CD4-positive, alpha-beta T cell (primary cell): ENCODE results near the gene LTA4H. TPM values are rescaled to one million over a fixed set of nuclear protein-coding genes. Genes with fewer than 3 reads are reported as not detected.

Experiments used
- ATAC-seq: fragments of 200-7000 bp; cut with Tn5 transposase; one replicate; pipeline ENCODE4 v1.10.0; 2022; ENCODE audit warnings: mild to moderate bottlenecking; ENCODE audit not compliant: poor library complexity
- CTCF ChIA-PET: fragments of 350-600 bp; sonication (Branson Sonifier 250); formaldehyde crosslinking; loops from one replicate; lab custom pipeline; 2021; ENCODE audit warnings: antibody characterized with exemption, inconsistent platforms; lab: Charles Lee
- POLR2A ChIA-PET: fragments of 350-600 bp; sonication (Branson Sonifier 250); formaldehyde crosslinking; loops from one replicate; lab custom pipeline; 2021; ENCODE audit warnings: antibody characterized with exemption, inconsistent platforms; lab: Charles Lee
- DNase-seq, 14 experiments: peaks; one replicate each; pipeline ENCODE4 v3.0.0-alpha.2; 2013 to 2020; ENCODE audit warnings: mixed read lengths in 2 of 14
- H3K27ac ChIP-seq, 2 donors: one replicate each; pipeline versions ENCODE4 v1.5.1 to v1.7.0; 2013; ENCODE audit warnings: low read length in 2 of 2, low read depth in 1 of 2, mild to moderate bottlenecking in 1 of 2
- H3K27me3 ChIP-seq, 2 experiments: 1 replicate in 1 of 2; 2 replicates in 1 of 2; pipeline versions ENCODE4 v1.6.1 to v1.7.0; 2013; ENCODE audit warnings: low read length in 2 of 2, control low read depth in 1 of 2, mild to moderate bottlenecking in 1 of 2, moderate library complexity in 1 of 2; ENCODE audit not compliant: insufficient read depth in 2 of 2, control insufficient read depth in 1 of 2
- H3K36me3 ChIP-seq: one replicate; pipeline ENCODE4 v1.6.1; 2013; ENCODE audit warnings: low read length, control low read depth; ENCODE audit not compliant: insufficient read depth
- H3K4me1 ChIP-seq: one replicate; pipeline ENCODE4 v1.6.1; 2013; ENCODE audit warnings: low read length, control low read depth; ENCODE audit not compliant: insufficient read depth
- H3K4me3 ChIP-seq: one replicate; pipeline ENCODE4 v1.5.1; 2013; ENCODE audit warnings: mild to moderate bottlenecking, low read length, moderate library complexity
- H3K9me3 ChIP-seq, 2 experiments: 1 replicate in 1 of 2; 2 replicates in 1 of 2; pipeline versions ENCODE4 v1.6.1 to v1.7.0; 2013; ENCODE audit warnings: low read length in 2 of 2, mild to moderate bottlenecking in 2 of 2, control low read depth in 1 of 2, moderate library complexity in 1 of 2; ENCODE audit not compliant: control insufficient read depth in 1 of 2, insufficient read depth in 1 of 2
- H3K27ac Mint-ChIP-seq: one replicate; pipeline ENCODE4 v1.8.0; 2020; ENCODE audit warnings: mixed read lengths
- H3K27me3 Mint-ChIP-seq: one replicate; pipeline ENCODE4 v1.8.0; 2021; ENCODE audit warnings: mixed read lengths
- H3K36me3 Mint-ChIP-seq: one replicate; pipeline ENCODE4 v1.8.0; 2021; ENCODE audit warnings: low read depth, mixed read lengths
- H3K4me1 Mint-ChIP-seq: one replicate; pipeline ENCODE4 v1.8.0; 2021; ENCODE audit warnings: low read depth, mixed read lengths
- H3K4me3 Mint-ChIP-seq: one replicate; pipeline ENCODE4 v1.8.0; 2020; ENCODE audit warnings: mild to moderate bottlenecking, mixed read lengths
- H3K9me3 Mint-ChIP-seq: one replicate; pipeline ENCODE4 v1.8.0; 2020; ENCODE audit warnings: mixed read lengths
- intact Hi-C, 2 experiments: fragments of 100-400 bp; cut with DNase I in 1 of 2; cut with micrococcal nuclease in 1 of 2; formaldehyde crosslinking; loops; one replicate each; pipeline versions ENCODE4 v1.15.1 to v1.9.0; 2023 to 2025; cut with DNase I, micrococcal nuclease
- total RNA-seq, 174 experiments: library from RNA in 2 of 174; stranded (reverse) in 2 of 174; gene quantifications; one replicate each; pipeline ENCODE4 v1.2.3 and lab custom pipeline; 2021 to 2026
- TF ChIP-seq, protein P1 (sequence below): fragments of 200-600 bp; IDR thresholded peaks from one replicate; pipeline ENCODE4 v1.8.0; 2022; ENCODE audit warnings: antibody characterized with exemption, mild to moderate bottlenecking

Gene LTA4H
- total RNA-seq, 2 experiments from 2014 or later = 43.0 to 44.0 TPM

DNA sequence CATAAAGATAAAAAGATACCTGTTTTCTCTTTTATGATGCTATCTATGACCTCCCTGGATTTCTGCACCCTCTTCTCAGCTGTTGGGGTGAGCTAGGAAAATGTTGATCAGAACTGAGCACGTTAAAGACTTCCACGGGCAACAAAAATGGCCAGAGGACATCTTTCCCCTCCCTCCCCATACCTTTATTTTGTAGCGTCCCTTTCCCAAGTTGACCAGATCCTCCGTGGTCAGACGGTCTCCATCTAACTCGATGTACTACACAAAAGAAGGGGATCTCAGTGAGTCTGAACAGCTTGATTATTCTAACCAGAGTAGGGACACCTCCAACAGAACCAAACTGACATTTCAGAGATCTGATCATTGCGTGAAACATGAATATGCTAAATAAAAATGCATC is 41.5 kb downstream of the LTA4H start:
- H3K9me3 Mint-ChIP-seq = no peaks in the 10 kb centered on the region
- TF ChIP-seq, protein P1, sequence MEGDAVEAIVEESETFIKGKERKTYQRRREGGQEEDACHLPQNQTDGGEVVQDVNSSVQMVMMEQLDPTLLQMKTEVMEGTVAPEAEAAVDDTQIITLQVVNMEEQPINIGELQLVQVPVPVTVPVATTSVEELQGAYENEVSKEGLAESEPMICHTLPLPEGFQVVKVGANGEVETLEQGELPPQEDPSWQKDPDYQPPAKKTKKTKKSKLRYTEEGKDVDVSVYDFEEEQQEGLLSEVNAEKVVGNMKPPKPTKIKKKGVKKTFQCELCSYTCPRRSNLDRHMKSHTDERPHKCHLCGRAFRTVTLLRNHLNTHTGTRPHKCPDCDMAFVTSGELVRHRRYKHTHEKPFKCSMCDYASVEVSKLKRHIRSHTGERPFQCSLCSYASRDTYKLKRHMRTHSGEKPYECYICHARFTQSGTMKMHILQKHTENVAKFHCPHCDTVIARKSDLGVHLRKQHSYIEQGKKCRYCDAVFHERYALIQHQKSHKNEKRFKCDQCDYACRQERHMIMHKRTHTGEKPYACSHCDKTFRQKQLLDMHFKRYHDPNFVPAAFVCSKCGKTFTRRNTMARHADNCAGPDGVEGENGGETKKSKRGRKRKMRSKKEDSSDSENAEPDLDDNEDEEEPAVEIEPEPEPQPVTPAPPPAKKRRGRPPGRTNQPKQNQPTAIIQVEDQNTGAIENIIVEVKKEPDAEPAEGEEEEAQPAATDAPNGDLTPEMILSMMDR = no peak
- no peaks in the 10 kb centered on the region for H3K4me1 Mint-ChIP-seq
- intact Hi-C loops = loop anchor here in 1 of 2 experiments (10.0 kb wide), 1 partner anchor 879 kb away; no protein-coding TSS in a partner anchor
- no peak overlapping the region for H3K27ac ChIP-seq
- peaks cover 2% of the 10 kb centered on the region for H3K4me1 ChIP-seq
- POLR2A ChIA-PET = no interaction called here
- no peak overlapping the region for H3K27ac Mint-ChIP-seq
- no peaks in the 10 kb centered on the region for H3K36me3 Mint-ChIP-seq
- CTCF ChIA-PET = no interaction called here
- no peak for ATAC-seq
- no peaks in the 10 kb centered on the region for H3K27me3 ChIP-seq
- no peaks in the 10 kb centered on the region for H3K9me3 ChIP-seq
- DNase-seq = no peak
- H3K27me3 Mint-ChIP-seq = no peaks in the 10 kb centered on the region
- H3K4me3 Mint-ChIP-seq = no peak overlapping the region
- H3K36me3 ChIP-seq = no peaks in the 10 kb centered on the region
- no peak overlapping the region for H3K4me3 ChIP-seq

DNA sequence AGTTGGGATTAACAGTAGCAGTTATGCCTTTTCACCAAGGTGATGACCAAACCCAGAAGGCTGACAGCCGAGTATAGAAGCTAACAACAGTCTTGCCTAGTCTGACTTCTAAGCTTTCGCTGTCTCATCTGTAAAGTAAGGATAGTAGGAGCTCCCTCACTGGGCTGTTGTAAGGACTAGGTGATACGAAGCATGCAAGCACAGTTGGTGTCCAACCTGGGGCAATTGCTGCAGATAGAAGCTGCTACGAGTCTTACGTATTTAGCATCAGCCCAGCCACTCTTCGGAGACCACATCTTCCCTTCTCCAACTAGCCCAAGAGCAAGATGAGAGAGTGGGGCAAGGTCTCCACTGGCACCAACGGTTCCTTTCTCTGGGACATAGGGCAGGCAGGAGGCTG is 45.3 kb downstream of the LTA4H start:
- CTCF ChIA-PET = interaction anchor here (2.7 kb wide), 1 partner anchor 8 kb away, joined by 13 read pairs; no protein-coding TSS in a partner anchor
- no peaks in the 10 kb centered on the region for H3K36me3 ChIP-seq
- no peaks in the 10 kb centered on the region for H3K4me1 ChIP-seq
- no peak overlapping the region for H3K4me3 ChIP-seq
- TF ChIP-seq, protein P1 = no peak
- Mint-ChIP-seq H3K4me1 (no peaks in the 10 kb centered on the region), H3K27me3 (no peaks in the 10 kb centered on the region), H3K27ac (no peak overlapping the region), H3K36me3 (no peaks in the 10 kb centered on the region), H3K9me3 (no peaks in the 10 kb centered on the region), H3K4me3 (no peak overlapping the region)
- intact Hi-C loops = loop anchor here in 1 of 2 experiments (10.0 kb wide), 1 partner anchor 875 kb away; no protein-coding TSS in a partner anchor
- ATAC-seq = no peak
- H3K27me3 ChIP-seq = no peaks in the 10 kb centered on the region
- H3K27ac ChIP-seq = no peak overlapping the region
- no peaks in the 10 kb centered on the region for H3K9me3 ChIP-seq
- no peak for DNase-seq
- POLR2A ChIA-PET = interaction anchor here (0.6 kb wide), 1 partner anchor 45 kb away, joined by 3 read pairs; the partner anchor contains the start of gene LTA4H

DNA sequence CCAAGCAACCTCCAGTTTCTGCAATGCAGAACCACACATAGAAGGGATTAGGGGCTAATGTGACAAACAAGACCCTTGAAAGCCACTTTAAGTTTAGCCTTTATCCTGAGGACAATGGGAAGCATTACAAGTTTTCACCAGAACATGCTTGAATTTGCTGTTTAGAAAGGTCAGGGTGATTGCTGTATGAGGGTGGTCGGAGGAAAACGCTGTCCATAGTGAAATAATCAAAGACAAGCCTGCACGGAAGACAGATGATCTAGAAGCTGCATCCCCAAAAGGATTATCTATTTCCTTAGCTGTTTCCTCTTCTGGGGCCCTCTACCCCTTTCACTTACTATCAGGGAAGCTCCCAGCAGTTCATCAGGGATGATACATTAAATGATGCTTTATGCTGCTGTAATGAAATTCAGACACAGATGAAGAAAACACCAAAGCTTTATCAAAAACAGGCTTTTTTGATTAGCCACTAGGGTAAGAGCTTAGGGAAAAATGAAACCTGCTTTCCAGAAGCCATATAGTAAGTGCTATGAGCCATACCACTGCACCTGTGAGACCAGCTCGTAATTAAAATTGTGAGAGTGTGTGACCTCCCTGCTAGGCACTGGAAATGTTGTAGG is 45.8 kb downstream of the LTA4H start:
- CTCF ChIA-PET = interaction anchor here (0.6 to 2.7 kb wide), 2 partner anchors 9 to 11 kb away, joined by 4 to 13 read pairs; no protein-coding TSS in a partner anchor
- H3K36me3 ChIP-seq = no peaks in the 10 kb centered on the region
- DNase-seq = no peak
- POLR2A ChIA-PET = interaction anchor here (0.6 kb wide), 1 partner anchor 46 kb away, joined by 3 read pairs; the partner anchor contains the start of gene LTA4H
- intact Hi-C loops = loop anchor here in 1 of 2 experiments (10.0 kb wide), 1 partner anchor 875 kb away; no protein-coding TSS in a partner anchor
- TF ChIP-seq, protein P1 = no peak
- no peaks in the 10 kb centered on the region for H3K4me1 Mint-ChIP-seq
- H3K9me3 Mint-ChIP-seq = no peaks in the 10 kb centered on the region
- H3K9me3 ChIP-seq = no peaks in the 10 kb centered on the region
- no peak overlapping the region for H3K27ac ChIP-seq
- H3K27ac Mint-ChIP-seq = no peak overlapping the region
- no peaks in the 10 kb centered on the region for H3K27me3 Mint-ChIP-seq
- H3K4me1 ChIP-seq = no peaks in the 10 kb centered on the region
- H3K36me3 Mint-ChIP-seq = no peaks in the 10 kb centered on the region
- no peak overlapping the region for H3K4me3 ChIP-seq
- no peak for ATAC-seq
- no peaks in the 10 kb centered on the region for H3K27me3 ChIP-seq
- H3K4me3 Mint-ChIP-seq = no peak overlapping the region
